HG02642 (cell line): ENCODE results near the gene DIPK1C.

Source experiments
- ATAC-seq: cut with Tn5 transposase; IDR thresholded peaks from one replicate; pipeline ENCODE4 v1.9.1; 2021; ENCODE audit warnings: mild to moderate bottlenecking; ENCODE audit not compliant: unreplicated experiment, poor library complexity

Gene DIPK1C

GRCh38 chr18:74395648-74396154, 61.4 kb downstream of the DIPK1C start:
- no peak for ATAC-seq

DNA sequence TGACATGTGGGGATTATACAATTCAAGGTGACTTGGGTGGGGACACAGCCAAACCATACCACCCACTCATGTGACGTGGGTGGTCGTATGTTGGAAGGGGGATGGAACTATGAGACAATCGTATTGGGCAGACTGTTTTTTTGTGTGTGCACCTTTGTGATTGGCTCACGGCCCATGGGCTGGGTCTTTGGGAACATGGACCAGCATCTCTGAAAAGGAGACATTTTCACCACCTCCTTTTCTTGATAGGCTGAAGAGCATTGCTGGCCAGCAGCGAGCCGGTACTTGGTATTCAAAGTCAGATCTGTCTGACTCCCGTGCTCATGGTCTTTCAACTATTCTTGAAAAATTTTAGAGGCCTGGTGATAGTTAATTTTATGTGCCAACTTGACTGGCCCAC, 62.1 kb downstream of the DIPK1C start:
- ATAC-seq, result no peak

DNA sequence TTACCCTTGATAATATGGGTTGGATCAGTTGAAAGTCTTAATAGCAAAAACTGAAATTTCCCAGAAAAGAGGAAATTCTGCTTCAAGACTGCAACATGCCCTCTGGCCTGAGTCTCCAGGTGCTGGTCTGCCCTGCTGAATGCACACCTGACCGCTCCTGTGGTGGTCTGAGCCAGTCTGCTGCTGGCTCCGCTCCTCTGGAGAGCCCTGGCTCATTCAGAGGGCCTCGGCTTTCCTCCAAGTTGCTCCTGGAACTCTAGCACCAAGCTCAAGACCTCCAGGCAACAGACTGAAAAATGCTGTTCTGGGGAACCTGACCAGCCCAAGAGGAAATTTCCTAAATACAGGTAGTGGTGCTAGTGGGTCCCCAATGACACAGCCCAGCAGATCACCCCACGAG, 64.8 kb downstream of the DIPK1C start:
- no peak for ATAC-seq

DNA sequence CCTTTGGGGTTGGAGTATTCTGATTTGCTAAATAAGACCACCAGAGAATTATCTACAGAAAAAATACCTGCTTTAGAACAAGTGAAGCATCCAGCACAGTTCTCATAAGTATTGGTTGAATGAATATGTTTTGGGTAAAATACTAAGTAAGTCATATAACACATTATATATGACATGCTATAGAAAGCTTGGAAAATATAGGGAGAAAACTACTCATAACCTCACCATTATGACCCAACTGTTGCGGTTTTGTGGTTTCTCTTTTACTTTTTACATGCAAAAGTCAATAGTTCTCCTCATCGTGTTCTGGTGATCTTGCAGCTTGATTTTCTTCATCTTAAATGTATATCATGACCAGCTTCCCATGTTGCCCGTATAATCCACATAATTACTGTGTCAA, 66.2 kb downstream of the DIPK1C start:
- ATAC-seq, result no peak

DNA sequence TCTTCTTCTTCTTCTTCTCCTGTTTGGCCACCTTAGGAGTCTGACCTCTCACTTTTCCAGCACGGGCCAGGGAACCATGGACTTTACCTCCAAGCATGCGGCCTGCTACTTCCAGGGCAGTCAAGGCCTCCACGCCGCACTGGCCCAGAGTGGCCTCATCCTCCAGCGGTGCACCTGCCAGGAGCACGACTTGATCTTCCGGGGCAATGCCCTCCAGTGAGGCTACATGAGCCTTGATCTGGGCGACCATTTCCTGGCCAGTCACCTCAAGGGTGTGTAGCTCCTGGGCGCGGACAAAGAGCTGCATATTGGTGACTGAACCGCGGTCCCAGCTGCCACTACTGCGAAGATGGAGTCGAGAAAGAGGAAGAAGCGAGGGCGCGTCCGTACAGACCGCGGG, 67.1 kb downstream of the DIPK1C start:
- ATAC-seq, result no peak

- ATAC-seq, result no peak
Observed at GRCh38 chr18:74389171-74389927, 67.8 kb downstream of the DIPK1C start.

DNA sequence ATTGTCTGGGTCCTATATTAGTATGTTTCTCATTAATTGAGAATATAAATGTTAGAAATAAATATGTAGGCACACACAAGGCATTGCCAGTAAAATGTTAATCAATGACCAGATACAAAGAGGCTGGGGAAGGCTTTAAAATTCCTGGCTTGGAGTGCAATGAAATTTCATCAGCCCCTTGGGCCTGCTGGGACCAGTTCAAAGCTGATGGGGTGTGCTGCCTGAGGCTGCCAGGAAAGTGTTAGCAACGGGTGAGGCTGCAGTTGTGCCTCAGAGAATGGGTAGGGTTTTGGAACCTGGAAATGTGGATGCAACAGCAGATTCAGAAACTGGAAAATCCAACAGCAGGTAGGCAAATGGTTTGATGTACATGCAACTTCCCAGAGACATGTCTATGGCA, 68.9 kb downstream of the DIPK1C start:
- no peak for ATAC-seq

- ATAC-seq, result no peak
Observed at GRCh38 chr18:74387383-74387782, 69.7 kb downstream of the DIPK1C start.
